ENCODE data around the gene CD79A. TPM values are rescaled to one million over a fixed set of nuclear protein-coding genes. Genes with fewer than 3 reads are reported as not detected.

The CD79A gene
- 0.35 TPM in 1 of 2 replicates, not detected in the other for total RNA-seq
- polyA plus RNA-seq = 0.32 TPM in 2 replicates
- 0.14 and 0.18 TPM in 2 replicates for polyA plus RNA-seq (2011; cell fraction: cytosol; rRNA removed)
- 0.28 TPM in 1 of 2 replicates, not detected in the other for polyA plus RNA-seq (2011; cell fraction: nucleus; rRNA removed)
- polyA plus RNA-seq (2012) = 0.42 TPM in 1 of 2 replicates, not detected in the other
- polyA minus RNA-seq = 0.19 and 0.63 TPM in 2 replicates
- polyA minus RNA-seq (2011; cell fraction: cytosol; rRNA and poly(A)+ RNA removed) = not detected
- polyA minus RNA-seq (2011; cell fraction: nucleus; rRNA and poly(A)+ RNA removed) = not detected in 2 replicates
- not detected for Bru-seq, nascent RNA
- BruChase-seq, experiment 1, labeled RNA remaining after a 6-hour chase = percentile 24 among the genes with signal in this experiment
- BruChase-seq, experiment 2, labeled RNA remaining after a 2-hour chase = percentile 23 among the genes with signal in this experiment
- long read RNA-seq = 0 reads

- no TSS peak for BruUV-seq (replicated peaks)
- dilution Hi-C loops (cut with MboI; ENCODE audit: extremely low pct_ligation_motif_present, low sequenced_read_pairs) = no loop called here
- CTCF ChIA-PET = no interaction called here
These were observed at the start of gene CD79A for GRCh38 chr19:41876847-41877832. TSS of gene CD79A (plus strand) at chr19:41877279. CDS start at chr19:41877305, 26 bp downstream.

More at GRCh38 chr19:41876847-41877832, at the start of gene CD79A:
- Histone ChIP-seq H3K9me3 (replicated peaks; ENCODE audit: control insufficient read depth, insufficient read depth, low read length) (no peaks in the 10 kb centered on the region), H4K20me1 (replicated peaks; ENCODE audit: control insufficient read depth, extremely low read depth, insufficient read depth, low read length) (no peaks in the 10 kb centered on the region), H3K4me2 (ENCODE audit: insufficient read depth, low read length) (no peak within 1 kb of the TSS), H2AFZ (ENCODE audit: low read depth, low read length) (no peak within 1 kb of the TSS), H3K9me1 (replicated peaks; ENCODE audit: control insufficient read depth, extremely low read depth, insufficient read depth, low read length) (no peaks in the 10 kb centered on the region), H3K4me1 (ENCODE audit: control insufficient read depth, extremely low read depth, insufficient read depth, low read length) (no peaks in the 10 kb centered on the region), H3K27ac (ENCODE audit: insufficient read depth, low read depth, low read length) (no peak within 1 kb of the TSS), H3K27me3 (ENCODE audit: control insufficient read depth in 2 of 2, insufficient read depth in 2 of 2, low read length in 2 of 2) (no peaks in the 10 kb centered on the region), H3K4me3 (replicated peaks in 1 of 3; ENCODE audit: insufficient read depth in 1 of 3, low read depth in 1 of 3, low read length in 3 of 3) (no peak within 1 kb of the TSS), H3K9ac (replicated peaks; ENCODE audit: extremely low read depth, insufficient read depth, low read length) (no peak within 1 kb of the TSS), H3K36me3 (ENCODE audit: control insufficient read depth in 2 of 2, extremely low read depth in 1 of 2, insufficient read depth in 2 of 2, low read length in 2 of 2) (no peaks in the 10 kb centered on the region), H3K79me2 (ENCODE audit: control insufficient read depth, insufficient read depth, low read length) (no peaks in the 10 kb centered on the region)
- DNase-seq (ENCODE audit: low read depth, low spot score) (no peak), FAIRE-seq (no peak)
- POLR2A ChIA-PET = no interaction called here
- intact Hi-C loops (cut with micrococcal nuclease) = no loop called here
- TF ChIP-seq MYC (IDR thresholded peaks at IDR 0.05; ENCODE audit: low read depth, low read length) (no peak), GATA2 (IDR thresholded peaks at IDR 0.05; ENCODE audit: insufficient read depth, insufficient read length, low read depth, low read length) (no peak), FOS (IDR thresholded peaks at IDR 0.05; ENCODE audit: borderline replicate concordance, insufficient read depth, low read length) (no peak), POLR2A (IDR thresholded peaks at IDR 0.05; ENCODE audit: low read depth, low read length) (no peak), EZH2 (IDR thresholded peaks at IDR 0.05; ENCODE audit: borderline replicate concordance, low read depth, low read length, severe bottlenecking) (no peak), POLR2AphosphoS5 (IDR thresholded peaks at IDR 0.05; ENCODE audit: insufficient read depth, low read depth, low read length) (no peak), JUN (IDR thresholded peaks at IDR 0.05; ENCODE audit: borderline replicate concordance, insufficient read depth, insufficient read length, low read depth) (no peak)
- TF ChIP-seq, protein P1, sequence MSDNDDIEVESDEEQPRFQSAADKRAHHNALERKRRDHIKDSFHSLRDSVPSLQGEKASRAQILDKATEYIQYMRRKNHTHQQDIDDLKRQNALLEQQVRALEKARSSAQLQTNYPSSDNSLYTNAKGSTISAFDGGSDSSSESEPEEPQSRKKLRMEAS (IDR thresholded peaks at IDR 0.05; ENCODE audit: insufficient read depth, insufficient read length) = no peak
- TF ChIP-seq, protein P2, sequence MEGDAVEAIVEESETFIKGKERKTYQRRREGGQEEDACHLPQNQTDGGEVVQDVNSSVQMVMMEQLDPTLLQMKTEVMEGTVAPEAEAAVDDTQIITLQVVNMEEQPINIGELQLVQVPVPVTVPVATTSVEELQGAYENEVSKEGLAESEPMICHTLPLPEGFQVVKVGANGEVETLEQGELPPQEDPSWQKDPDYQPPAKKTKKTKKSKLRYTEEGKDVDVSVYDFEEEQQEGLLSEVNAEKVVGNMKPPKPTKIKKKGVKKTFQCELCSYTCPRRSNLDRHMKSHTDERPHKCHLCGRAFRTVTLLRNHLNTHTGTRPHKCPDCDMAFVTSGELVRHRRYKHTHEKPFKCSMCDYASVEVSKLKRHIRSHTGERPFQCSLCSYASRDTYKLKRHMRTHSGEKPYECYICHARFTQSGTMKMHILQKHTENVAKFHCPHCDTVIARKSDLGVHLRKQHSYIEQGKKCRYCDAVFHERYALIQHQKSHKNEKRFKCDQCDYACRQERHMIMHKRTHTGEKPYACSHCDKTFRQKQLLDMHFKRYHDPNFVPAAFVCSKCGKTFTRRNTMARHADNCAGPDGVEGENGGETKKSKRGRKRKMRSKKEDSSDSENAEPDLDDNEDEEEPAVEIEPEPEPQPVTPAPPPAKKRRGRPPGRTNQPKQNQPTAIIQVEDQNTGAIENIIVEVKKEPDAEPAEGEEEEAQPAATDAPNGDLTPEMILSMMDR (IDR thresholded peaks at IDR 0.05; ENCODE audit: extremely low read depth in 1 of 2, insufficient read depth in 1 of 2, low read depth in 1 of 2, low read length in 2 of 2) = no peak
